ENCODE data around the gene AIFM3. TPM values are rescaled to one million over a fixed set of nuclear protein-coding genes. Genes with fewer than 3 reads are reported as not detected.
A peak's percentile ranks its signal among the peaks of the same experiment; 100 is the strongest.

The AIFM3 gene
- total RNA-seq, 1 donor from 2014 or later, result 5.7 TPM

- ATAC-seq (no peak), DNase-seq (no peak)
- intact Hi-C loops (cut with DNase I), result no loop called here
- Histone ChIP-seq H3K9me3 (no peaks in the 10 kb centered on the region), H3K36me3 (peaks cover 39% of the 10 kb centered on the region), H3K4me3 (no peak overlapping the region), H3K27me3 (no peaks in the 10 kb centered on the region), H3K4me1 (peaks cover 10% of the 10 kb centered on the region), H3K27ac (peak overlapping the region; percentile 20)
- no peak for TF ChIP-seq CTCF (IDR thresholded peaks at IDR 0.05)
Measured at GRCh38 chr22:20951151-20951931, 15.7 kb upstream of the AIFM3 start.

- no peaks in the 10 kb centered on the region for H3K9me3 ChIP-seq
- no peak overlapping the region for H3K27ac ChIP-seq
- peaks cover 8% of the 10 kb centered on the region for H3K4me1 ChIP-seq
- H3K27me3 ChIP-seq, result no peaks in the 10 kb centered on the region
- DNase-seq (no peak), ATAC-seq (no peak)
- no peak overlapping the region for H3K4me3 ChIP-seq
- no peak for TF ChIP-seq CTCF (IDR thresholded peaks at IDR 0.05)
- H3K36me3 ChIP-seq, result peaks cover 39% of the 10 kb centered on the region
- intact Hi-C loops (cut with DNase I), result no loop called here
Measured at GRCh38 chr22:20951932-20952380, 15.1 kb upstream of the AIFM3 start.

GRCh38 chr22:20952544-20953341, 14.3 kb upstream of the AIFM3 start:
- no peaks in the 10 kb centered on the region for H3K9me3 ChIP-seq
- ATAC-seq (no peak), DNase-seq (no peak)
- peaks cover 7% of the 10 kb centered on the region for H3K4me1 ChIP-seq
- H3K4me3 ChIP-seq, result no peak overlapping the region
- no peak overlapping the region for H3K27ac ChIP-seq
- no peaks in the 10 kb centered on the region for H3K27me3 ChIP-seq
- TF ChIP-seq CTCF (IDR thresholded peaks at IDR 0.05), result no peak
- peaks cover 39% of the 10 kb centered on the region for H3K36me3 ChIP-seq
- intact Hi-C loops (cut with DNase I), result no loop called here

GRCh38 chr22:20953342-20953608, 13.8 kb upstream of the AIFM3 start:
- no peaks in the 10 kb centered on the region for H3K9me3 ChIP-seq
- ATAC-seq (no peak), DNase-seq (no peak)
- H3K27me3 ChIP-seq, result no peaks in the 10 kb centered on the region
- no peak for TF ChIP-seq CTCF (IDR thresholded peaks at IDR 0.05)
- peaks cover 12% of the 10 kb centered on the region for H3K4me1 ChIP-seq
- no peak overlapping the region for H3K4me3 ChIP-seq
- H3K27ac ChIP-seq, result no peak overlapping the region
- peaks cover 39% of the 10 kb centered on the region for H3K36me3 ChIP-seq
- intact Hi-C loops (cut with DNase I), result no loop called here

GRCh38 chr22:20953668-20954500, 13.2 kb upstream of the AIFM3 start:
- peak; percentile 7 for ATAC-seq
- DNase-seq, result no peak

More at GRCh38 chr22:20953668-20954500, 13.2 kb upstream of the AIFM3 start:
- Histone ChIP-seq H3K4me1 (peaks cover 14% of the 10 kb centered on the region), H3K9me3 (no peaks in the 10 kb centered on the region), H3K4me3 (no peak overlapping the region), H3K36me3 (peaks cover 39% of the 10 kb centered on the region), H3K27me3 (no peaks in the 10 kb centered on the region), H3K27ac (no peak overlapping the region)
- no peak for TF ChIP-seq CTCF (IDR thresholded peaks at IDR 0.05)
- intact Hi-C loops (cut with DNase I), result no loop called here
